Raji (cell line): ENCODE results near the gene TSPAN9.

Experiments used
- POLR2A ChIP-seq: IDR thresholded peaks from 2 replicates; pipeline ENCODE4 v1.6.1; 2011; ENCODE audit warnings: low read depth, low read length, control low read depth; ENCODE audit not compliant: insufficient read depth

The TSPAN9 gene

GRCh38 chr12:3083241-3083920, 6.2 kb downstream of the TSPAN9 start:
- no peak for TF ChIP-seq POLR2A

- TF ChIP-seq POLR2A, result no peak
These were observed 6.8 kb downstream of the TSPAN9 start for GRCh38 chr12:3083921-3084347.

- TF ChIP-seq POLR2A, result no peak
These were observed 7.6 kb downstream of the TSPAN9 start for GRCh38 chr12:3084742-3085141.

- TF ChIP-seq POLR2A, result no peak
These were observed 8.4 kb downstream of the TSPAN9 start for GRCh38 chr12:3085341-3086139.

GRCh38 chr12:3086211-3086610, 9.0 kb downstream of the TSPAN9 start:
- no peak for TF ChIP-seq POLR2A

GRCh38 chr12:3086729-3087323, 9.6 kb downstream of the TSPAN9 start:
- TF ChIP-seq POLR2A, result no peak

- no peak for TF ChIP-seq POLR2A
These were observed 10.8 kb downstream of the TSPAN9 start for GRCh38 chr12:3087758-3088650.

GRCh38 chr12:3089588-3089987, 12.4 kb downstream of the TSPAN9 start:
- no peak for TF ChIP-seq POLR2A

- no peak for TF ChIP-seq POLR2A
These were observed 13.3 kb downstream of the TSPAN9 start for GRCh38 chr12:3090240-3091037.

GRCh38 chr12:3091038-3091319, 13.8 kb downstream of the TSPAN9 start:
- no peak for TF ChIP-seq POLR2A

- no peak for TF ChIP-seq POLR2A
These were observed 14.4 kb downstream of the TSPAN9 start for GRCh38 chr12:3091382-3092241.

- TF ChIP-seq POLR2A, result no peak
These were observed 15.6 kb downstream of the TSPAN9 start for GRCh38 chr12:3092764-3093163.

GRCh38 chr12:3097186-3097804, 20.1 kb downstream of the TSPAN9 start:
- no peak for TF ChIP-seq POLR2A
